NCI-H146 treated with DMSO at 0.1 percent for 48 hours (cell line): ENCODE measurements around the gene PTPRG.

Source experiments
- DNase-seq: peaks from one replicate; lab custom pipeline; 2025; ENCODE audit not compliant: unreplicated experiment; lab: John Stamatoyannopoulos, UW

The PTPRG gene

GRCh38 chr3:62193586-62194345 is 632.4 kb downstream of the PTPRG start:
- peak; percentile 28 for DNase-seq

DNA sequence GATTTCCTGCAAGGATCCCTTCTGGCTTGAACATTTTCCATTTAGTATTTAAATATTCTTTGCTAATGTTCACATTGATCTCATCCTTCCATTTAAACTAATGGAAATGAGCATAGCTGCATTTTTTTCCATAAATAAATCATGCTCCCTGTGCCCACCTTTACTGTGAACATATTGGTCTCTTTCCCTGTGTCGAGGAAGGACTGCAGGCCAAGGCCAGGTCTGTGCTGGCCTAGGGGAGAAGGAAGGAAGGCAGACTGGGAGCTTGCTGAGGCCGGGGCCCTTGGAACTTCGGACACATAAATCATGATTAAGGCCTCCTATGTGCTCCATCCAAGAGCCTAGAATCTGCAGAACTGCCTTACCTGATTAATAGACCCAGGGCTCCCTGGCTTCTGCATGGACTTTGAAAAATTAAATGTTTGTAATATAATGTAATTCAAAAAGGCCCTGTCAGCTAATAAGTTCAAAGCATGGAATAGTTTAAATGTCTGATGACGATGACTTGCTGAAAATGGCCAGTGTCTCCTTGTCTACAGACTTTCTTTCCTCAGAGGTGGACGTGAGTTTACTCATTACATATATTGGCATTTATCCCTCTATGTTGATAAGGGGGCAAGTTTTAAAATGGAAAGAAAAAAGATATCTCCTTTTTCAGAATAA is 636.1 kb downstream of the PTPRG start:
- DNase-seq: no peak

GRCh38 chr3:62199126-62199525 is 637.8 kb downstream of the PTPRG start:
- DNase-seq: no peak

DNA sequence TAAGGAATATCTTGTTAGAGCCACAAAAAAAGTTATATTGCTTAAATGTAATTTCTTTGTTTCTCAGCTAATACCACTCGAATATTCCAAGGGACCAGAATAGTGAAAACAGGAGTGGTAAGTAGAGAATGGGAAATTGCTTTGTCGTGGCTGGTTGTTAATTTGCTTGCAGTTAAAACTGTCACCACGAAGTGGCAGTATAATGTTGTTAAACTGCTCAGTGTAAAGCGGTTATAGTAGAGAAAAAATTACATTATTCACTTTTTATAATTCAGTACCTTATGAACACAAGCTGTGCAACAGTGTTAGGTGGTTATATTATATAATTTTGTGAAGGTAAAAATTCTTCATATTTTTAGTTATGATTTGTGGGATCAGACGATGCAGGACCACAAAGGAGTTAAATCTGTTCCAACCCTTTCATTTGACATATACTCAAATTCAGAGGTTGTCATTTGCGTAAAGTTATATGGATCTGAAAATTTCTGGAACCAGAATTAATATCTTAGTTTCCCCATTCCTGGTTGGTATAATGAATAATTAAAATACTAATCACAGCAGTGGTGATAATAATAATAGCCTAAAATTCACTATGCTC is 640.2 kb downstream of the PTPRG start:
- peak; percentile 14 for DNase-seq

DNA sequence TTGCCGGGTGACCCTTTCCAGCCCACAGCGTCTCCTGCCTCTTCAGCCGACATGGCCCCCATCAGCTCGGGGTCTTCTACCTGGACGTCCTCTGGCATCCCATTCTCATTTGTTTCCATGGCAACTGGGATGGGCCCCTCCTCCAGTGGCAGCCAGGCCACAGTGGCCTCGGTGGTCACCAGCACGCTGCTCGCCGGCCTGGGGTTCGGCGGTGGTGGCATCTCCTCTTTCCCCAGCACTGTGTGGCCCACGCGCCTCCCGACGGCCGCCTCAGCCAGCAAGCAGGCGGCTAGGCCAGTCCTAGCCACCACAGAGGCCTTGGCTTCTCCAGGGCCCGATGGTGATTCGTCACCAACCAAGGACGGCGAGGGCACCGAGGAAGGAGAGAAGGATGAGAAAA is 641.8 kb downstream of the PTPRG start:
- no peak for DNase-seq

DNA sequence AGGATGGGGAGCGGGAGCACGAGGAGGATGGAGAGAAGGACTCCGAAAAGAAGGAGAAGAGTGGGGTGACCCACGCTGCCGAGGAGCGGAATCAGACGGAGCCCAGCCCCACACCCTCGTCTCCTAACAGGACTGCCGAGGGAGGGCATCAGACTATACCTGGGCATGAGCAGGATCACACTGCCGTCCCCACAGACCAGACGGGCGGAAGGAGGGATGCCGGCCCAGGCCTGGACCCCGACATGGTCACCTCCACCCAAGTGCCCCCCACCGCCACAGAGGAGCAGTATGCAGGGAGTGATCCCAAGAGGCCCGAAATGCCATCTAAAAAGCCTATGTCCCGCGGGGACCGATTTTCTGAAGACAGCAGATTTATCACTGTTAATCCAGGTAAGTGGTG is 642.2 kb downstream of the PTPRG start:
- no peak for DNase-seq

- DNase-seq: no peak
Observed at GRCh38 chr3:62207197-62207596, 645.8 kb downstream of the PTPRG start.

DNA sequence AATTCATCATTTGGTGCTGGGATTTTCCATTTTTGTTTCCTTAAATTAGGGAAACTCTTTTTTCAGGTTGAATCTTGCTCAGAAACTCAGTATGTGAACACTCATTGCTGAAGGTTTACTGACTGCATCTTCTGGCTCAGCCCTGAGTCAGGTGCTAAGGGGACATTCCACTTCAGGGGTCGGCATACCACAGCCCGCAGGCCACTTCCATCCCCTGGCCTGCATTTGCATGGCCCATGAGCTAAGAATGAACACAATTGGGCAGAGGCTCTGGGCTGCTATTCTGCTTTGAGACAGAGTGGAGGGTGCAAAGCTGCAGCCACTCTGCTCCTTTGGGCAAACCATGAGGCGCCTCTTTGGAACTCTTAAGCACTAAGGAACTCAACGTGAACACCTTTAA is 647.0 kb downstream of the PTPRG start:
- DNase-seq: no peak

GRCh38 chr3:62209101-62209500 is 647.7 kb downstream of the PTPRG start:
- DNase-seq: no peak

DNA sequence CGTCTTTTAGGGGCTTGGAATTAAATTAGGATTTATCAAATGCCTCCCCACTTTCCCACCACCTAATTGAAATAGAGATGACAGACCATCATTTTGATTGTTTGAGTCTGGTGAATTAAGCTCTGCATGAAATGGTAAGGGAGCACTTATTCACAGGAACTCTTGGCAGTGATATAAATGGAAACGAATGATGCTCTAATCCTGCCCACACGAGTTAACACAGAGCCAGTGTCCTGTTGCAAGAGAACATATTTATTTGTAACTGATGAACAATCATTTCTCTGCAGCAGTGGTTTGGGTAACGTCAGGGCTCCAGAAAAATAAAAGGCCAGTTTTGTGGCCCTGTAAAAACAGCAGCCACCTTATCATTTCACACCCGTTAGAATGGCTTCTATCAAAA is 648.6 kb downstream of the PTPRG start:
- no peak for DNase-seq

DNA sequence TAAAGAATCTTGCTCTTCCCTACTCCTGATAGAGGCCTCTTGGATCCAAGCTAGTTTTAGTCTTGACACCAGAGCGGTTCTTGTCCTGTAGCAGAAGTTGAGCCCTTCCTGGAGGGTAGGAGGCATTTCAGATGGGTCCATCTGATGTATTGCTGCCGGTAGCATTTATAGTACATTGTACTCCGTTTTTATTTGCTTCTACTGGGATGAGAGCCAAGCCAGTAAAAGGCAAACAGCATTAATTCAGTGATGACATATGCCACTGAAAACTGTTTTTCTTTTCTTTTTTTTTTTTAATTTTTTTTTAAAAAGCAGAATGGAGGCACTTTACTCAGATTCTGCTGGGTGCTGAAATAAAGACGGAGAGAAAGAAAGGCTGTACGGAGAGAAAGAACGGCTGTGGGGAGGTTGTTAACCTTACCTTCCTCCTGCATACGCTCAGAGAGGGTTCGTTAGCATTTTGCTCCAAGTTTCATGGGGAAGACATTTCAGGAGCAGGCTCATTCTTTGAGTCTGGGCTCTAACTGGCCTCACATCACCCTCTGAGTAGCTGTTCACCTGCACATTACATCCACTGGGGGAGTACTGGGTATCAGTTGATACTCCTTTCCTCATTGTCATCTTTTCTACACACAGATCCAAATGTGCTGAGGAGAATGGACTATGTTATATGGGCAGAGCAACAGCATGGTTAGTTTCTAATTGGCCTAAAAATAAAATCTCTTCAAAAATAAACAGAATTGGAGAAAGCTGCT is 650.5 kb downstream of the PTPRG start:
- DNase-seq: no peak

GRCh38 chr3:62214850-62215249 is 653.5 kb downstream of the PTPRG start:
- DNase-seq: no peak

DNA sequence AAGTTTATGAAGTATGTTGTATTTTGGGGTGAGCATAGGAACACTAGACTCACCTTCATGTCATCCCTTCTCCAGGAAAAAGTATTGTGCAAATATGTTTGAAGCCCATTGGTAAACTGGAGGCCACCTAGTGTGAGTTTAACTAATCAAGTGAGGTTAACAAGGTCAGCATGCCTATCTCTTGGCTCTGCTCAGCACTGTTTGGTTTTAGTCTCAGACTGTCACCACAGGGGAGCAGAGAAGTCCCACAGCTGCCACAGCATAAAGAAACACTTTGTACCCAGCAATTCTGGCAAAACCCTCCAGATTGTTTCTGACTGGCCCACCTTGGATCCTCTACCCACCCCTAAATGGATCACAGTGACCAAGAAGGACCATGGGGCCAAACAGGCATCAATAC is 659.2 kb downstream of the PTPRG start:
- DNase-seq: no peak

DNA sequence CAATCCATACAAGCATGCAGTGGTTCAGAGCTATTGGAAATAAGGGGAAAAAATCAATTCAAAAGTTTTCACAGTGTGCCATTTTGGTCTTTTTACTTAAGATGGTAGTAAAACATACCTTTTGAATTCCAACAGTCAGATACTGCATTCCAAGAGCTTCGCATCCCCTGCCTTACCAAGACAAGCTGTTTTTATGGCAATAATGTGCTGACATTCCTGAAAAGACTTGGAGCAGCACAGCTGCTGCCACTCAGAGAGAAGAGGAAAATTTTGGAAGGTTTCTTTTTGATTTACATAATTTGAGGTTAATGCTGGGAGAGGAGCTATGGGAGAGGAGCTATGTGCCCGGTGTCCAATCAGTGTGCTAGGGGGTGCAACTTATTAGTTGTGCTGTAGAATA is 663.7 kb downstream of the PTPRG start:
- DNase-seq: no peak

GRCh38 chr3:62226601-62227339 is 665.4 kb downstream of the PTPRG start:
- no peak for DNase-seq

GRCh38 chr3:62228467-62228866 is 667.1 kb downstream of the PTPRG start:
- DNase-seq: no peak

- no peak for DNase-seq
Observed at GRCh38 chr3:62229211-62229610, 667.8 kb downstream of the PTPRG start.

DNA sequence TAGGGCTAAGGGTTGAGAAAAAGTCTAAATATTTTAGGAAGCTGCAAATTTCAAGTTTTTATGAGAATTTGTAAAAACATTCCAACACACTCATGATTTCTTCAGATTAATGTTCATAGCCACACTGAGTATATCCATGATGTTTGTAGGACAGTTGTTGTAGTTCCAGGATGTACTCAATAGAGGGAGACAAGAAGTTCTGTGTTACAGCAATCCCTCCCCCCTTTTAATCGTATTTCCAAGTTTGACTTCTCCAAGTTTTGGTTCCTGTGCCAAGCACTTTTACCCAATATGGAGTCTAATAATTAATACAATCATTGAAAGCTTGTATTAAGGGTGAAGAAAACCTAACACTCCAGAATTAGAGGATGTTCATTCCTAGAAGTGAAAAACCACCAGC is 668.5 kb downstream of the PTPRG start:
- DNase-seq: no peak

DNA sequence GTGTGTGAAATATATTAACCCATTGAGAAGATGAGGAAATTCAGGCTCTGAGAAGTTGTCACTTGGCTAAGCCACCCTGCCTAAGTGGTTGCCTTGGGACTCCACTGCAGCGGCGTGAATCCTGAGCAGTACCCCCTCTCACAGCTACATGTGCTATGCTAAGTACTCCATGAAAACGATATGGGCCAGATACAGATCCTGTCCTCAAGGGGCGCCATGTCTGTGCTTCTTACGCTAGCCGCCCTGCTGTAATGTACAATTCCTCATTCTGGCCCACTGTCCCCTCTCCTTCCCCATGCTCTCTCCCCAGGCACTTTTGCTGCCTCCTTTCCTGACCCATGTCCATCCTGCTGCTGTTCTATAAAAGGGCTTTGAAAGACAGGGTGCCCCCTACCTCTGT is 671.7 kb downstream of the PTPRG start:
- DNase-seq: no peak

DNA sequence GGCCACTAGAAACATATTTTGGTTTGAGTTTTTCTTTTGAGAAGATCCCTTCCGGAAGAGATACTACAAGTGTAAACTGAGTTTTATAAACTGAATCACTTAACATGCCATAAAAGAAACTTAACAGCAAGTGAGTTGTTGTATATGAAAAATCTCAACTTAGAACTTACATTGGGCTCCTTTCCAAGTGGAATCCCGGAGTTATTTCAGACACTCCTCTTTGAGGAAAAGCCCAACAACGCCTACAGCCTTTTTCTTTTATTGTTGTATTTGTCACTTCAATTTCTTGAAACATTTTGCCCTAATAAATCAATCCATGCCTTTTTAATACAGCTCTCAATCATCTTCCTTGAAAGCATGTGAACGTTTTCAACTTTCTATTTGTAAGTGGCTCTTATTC is 674.6 kb downstream of the PTPRG start:
- no peak for DNase-seq
